Loucy (cell line): ENCODE measurements around the gene HTR7.

Experiments
- H2AFZ ChIP-seq: fragments of 200-600 bp; sonication (generic); 2 replicates; pipeline ENCODE4 v1.6.0; 2016; ENCODE audit warnings: antibody characterized with exemption, mild to moderate bottlenecking, low read length, moderate library complexity
- H3F3A ChIP-seq: fragments of 200-600 bp; 2 replicates; pipeline ENCODE4 v1.6.0; 2016; ENCODE audit warnings: antibody characterized with exemption, low read depth, mild to moderate bottlenecking
- H3K27me3 ChIP-seq: fragments of 200-600 bp; sonication (generic); 2 replicates; pipeline ENCODE4 v1.6.1; 2014; ENCODE audit warnings: low read length, mild to moderate bottlenecking; ENCODE audit not compliant: insufficient read depth, poor library complexity, severe bottlenecking
- H3K36me3 ChIP-seq: fragments of 200-600 bp; sonication (generic); 2 replicates; pipeline ENCODE4 v1.6.1; 2016; ENCODE audit warnings: low read length; ENCODE audit not compliant: insufficient read depth
- H3K4me1 ChIP-seq: fragments of 200-600 bp; sonication (generic); 2 replicates; pipeline ENCODE4 v1.5.1; 2014; ENCODE audit warnings: low read length, mild to moderate bottlenecking; ENCODE audit not compliant: insufficient read depth, poor library complexity, severe bottlenecking
- H3K4me2 ChIP-seq: fragments of 200-600 bp; sonication (generic); 2 replicates; pipeline ENCODE4 v1.6.0; 2014; ENCODE audit warnings: antibody characterized with exemption, low read length, low read depth, mild to moderate bottlenecking; ENCODE audit not compliant: poor library complexity, severe bottlenecking
- H3K4me3 ChIP-seq: fragments of 200-600 bp; sonication (generic); 2 replicates; pipeline ENCODE4 v1.5.1; 2014; ENCODE audit warnings: low read length, mild to moderate bottlenecking, mixed read lengths; ENCODE audit not compliant: poor library complexity, severe bottlenecking
- H3K79me2 ChIP-seq: fragments of 200-600 bp; sonication (generic); 2 replicates; pipeline ENCODE4 v1.6.1; 2014; ENCODE audit warnings: low read length; ENCODE audit not compliant: insufficient read depth
- H3K9ac ChIP-seq: fragments of 200-600 bp; sonication (generic); 2 replicates; pipeline ENCODE4 v1.6.0; 2014; ENCODE audit warnings: mild to moderate bottlenecking, low read depth, low read length, moderate library complexity; ENCODE audit not compliant: poor library complexity, severe bottlenecking
- H3K9me2 ChIP-seq: fragments of 200-600 bp; sonication (generic); replicated peaks from 2 replicates; pipeline ENCODE4 v1.6.1; 2016; ENCODE audit warnings: low read depth, low read length, mixed read lengths
- H3K9me3 ChIP-seq: fragments of 200-600 bp; sonication (generic); 2 replicates; pipeline ENCODE4 v1.6.1; 2014; ENCODE audit warnings: mild to moderate bottlenecking, antibody characterized with exemption, low read length, low read depth; ENCODE audit not compliant: insufficient read depth
- H4K20me1 ChIP-seq: fragments of 200-600 bp; sonication (generic); 2 replicates; pipeline ENCODE4 v1.6.0; 2014; ENCODE audit warnings: antibody characterized with exemption, low read length, mild to moderate bottlenecking; ENCODE audit not compliant: insufficient read depth, poor library complexity, severe bottlenecking
- EZH2phosphoT487 ChIP-seq: fragments of 200-600 bp; IDR thresholded peaks from 2 replicates; pipeline ENCODE4 v1.6.1; 2018; ENCODE audit warnings: antibody characterized with exemption, mild to moderate bottlenecking, moderate library complexity, borderline replicate concordance
- TF ChIP-seq, protein P1 (sequence below): fragments of 200-600 bp; sonication (generic); conservative IDR thresholded peaks from 2 replicates; pipeline ENCODE4 v1.5.1; 2014; ENCODE audit warnings: mild to moderate bottlenecking, antibody characterized with exemption, low read length

The HTR7 gene

GRCh38 chr10:90860790-90861189 lies 3.0 kb upstream of the HTR7 start:
- H4K20me1 ChIP-seq = no peaks in the 10 kb centered on the region
- no peak overlapping the region for H3K4me2 ChIP-seq
- H2AFZ ChIP-seq = no peak overlapping the region
- no peak overlapping the region for H3K9ac ChIP-seq
- H3K4me3 ChIP-seq = no peak overlapping the region
- H3K79me2 ChIP-seq = no peaks in the 10 kb centered on the region
- H3K9me3 ChIP-seq = no peaks in the 10 kb centered on the region
- H3K27me3 ChIP-seq = peaks cover 7% of the 10 kb centered on the region
- H3K36me3 ChIP-seq = no peaks in the 10 kb centered on the region
- H3F3A ChIP-seq = no peaks in the 10 kb centered on the region
- no peaks in the 10 kb centered on the region for H3K4me1 ChIP-seq
- TF ChIP-seq EZH2phosphoT487 = no peak
- TF ChIP-seq, protein P1, sequence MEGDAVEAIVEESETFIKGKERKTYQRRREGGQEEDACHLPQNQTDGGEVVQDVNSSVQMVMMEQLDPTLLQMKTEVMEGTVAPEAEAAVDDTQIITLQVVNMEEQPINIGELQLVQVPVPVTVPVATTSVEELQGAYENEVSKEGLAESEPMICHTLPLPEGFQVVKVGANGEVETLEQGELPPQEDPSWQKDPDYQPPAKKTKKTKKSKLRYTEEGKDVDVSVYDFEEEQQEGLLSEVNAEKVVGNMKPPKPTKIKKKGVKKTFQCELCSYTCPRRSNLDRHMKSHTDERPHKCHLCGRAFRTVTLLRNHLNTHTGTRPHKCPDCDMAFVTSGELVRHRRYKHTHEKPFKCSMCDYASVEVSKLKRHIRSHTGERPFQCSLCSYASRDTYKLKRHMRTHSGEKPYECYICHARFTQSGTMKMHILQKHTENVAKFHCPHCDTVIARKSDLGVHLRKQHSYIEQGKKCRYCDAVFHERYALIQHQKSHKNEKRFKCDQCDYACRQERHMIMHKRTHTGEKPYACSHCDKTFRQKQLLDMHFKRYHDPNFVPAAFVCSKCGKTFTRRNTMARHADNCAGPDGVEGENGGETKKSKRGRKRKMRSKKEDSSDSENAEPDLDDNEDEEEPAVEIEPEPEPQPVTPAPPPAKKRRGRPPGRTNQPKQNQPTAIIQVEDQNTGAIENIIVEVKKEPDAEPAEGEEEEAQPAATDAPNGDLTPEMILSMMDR = no peak
- no peaks in the 10 kb centered on the region for H3K9me2 ChIP-seq

- Histone ChIP-seq H2AFZ (no peak overlapping the region), H3K27me3 (peaks cover 11% of the 10 kb centered on the region), H3F3A (no peaks in the 10 kb centered on the region), H3K9me2 (no peaks in the 10 kb centered on the region), H3K9me3 (no peaks in the 10 kb centered on the region), H4K20me1 (no peaks in the 10 kb centered on the region), H3K4me2 (no peak overlapping the region), H3K79me2 (no peaks in the 10 kb centered on the region), H3K9ac (no peak overlapping the region), H3K36me3 (no peaks in the 10 kb centered on the region), H3K4me3 (no peak overlapping the region), H3K4me1 (no peaks in the 10 kb centered on the region)
- no peak for TF ChIP-seq EZH2phosphoT487
- TF ChIP-seq, protein P1 = no peak
Observed at GRCh38 chr10:90859321-90859751, 1.5 kb upstream of the HTR7 start.

DNA sequence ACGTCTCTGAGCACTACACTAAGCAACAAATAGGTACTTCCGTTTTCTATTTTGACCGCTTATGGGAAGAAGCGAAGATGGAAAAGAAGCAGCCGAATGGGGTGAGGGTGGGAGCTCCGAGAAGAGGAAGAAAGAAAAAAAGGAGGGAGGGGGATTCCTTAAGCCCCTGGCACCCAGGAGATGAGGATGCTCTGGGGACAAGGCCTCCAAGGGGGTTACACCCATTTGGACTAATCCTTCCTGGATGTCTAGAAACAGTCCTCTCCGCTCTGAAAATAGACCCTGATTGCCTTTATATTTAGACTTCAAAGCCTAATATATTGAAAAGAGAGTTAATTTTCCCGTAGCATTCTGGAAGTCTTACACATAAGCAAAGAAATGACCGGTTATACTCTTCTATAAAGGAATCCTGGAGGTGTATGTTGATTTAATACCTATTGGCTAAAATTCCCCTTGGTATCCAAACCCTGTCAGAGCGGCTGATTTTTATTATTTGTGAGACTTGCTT lies 676 bp upstream of the HTR7 start:
- no peaks in the 10 kb centered on the region for H3K36me3 ChIP-seq
- peak overlapping the region; percentile 70 for H3K4me3 ChIP-seq
- H2AFZ ChIP-seq = peak overlapping the region; percentile 75; the same call in 1 of the 2 replicates

More for the DNA sequence above, 676 bp upstream of the HTR7 start:
- Histone ChIP-seq H4K20me1 (no peaks in the 10 kb centered on the region), H3K9ac (no peak overlapping the region), H3K9me3 (no peaks in the 10 kb centered on the region), H3K9me2 (no peaks in the 10 kb centered on the region), H3K79me2 (no peaks in the 10 kb centered on the region), H3K4me2 (peak overlapping the region; percentile 65), H3K4me1 (no peaks in the 10 kb centered on the region), H3F3A (no peaks in the 10 kb centered on the region), H3K27me3 (peaks cover 19% of the 10 kb centered on the region)
- TF ChIP-seq EZH2phosphoT487 = no peak
- TF ChIP-seq, protein P1 = no peak
